Bronchus fibroblast of lung (primary cell): ENCODE measurements around the gene ZDHHC4. TPM values are rescaled to one million over a fixed set of nuclear protein-coding genes. Genes with fewer than 3 reads are reported as not detected.

Experiments
- total RNA-seq: library from RNA; depleted of rRNA; stranded (reverse); fragments of >200 nt; gene quantifications from 2 replicates; pipeline ENCODE4 v1.2.3, GENCODE V29; 2015

Gene ZDHHC4
- total RNA-seq, result 45.7 and 52.0 TPM in 2 replicates

GRCh38 chr7:6577369-6578113 lies at the start of gene ZDHHC4:
ZDHHC4 (plus strand) TSS chr7:6577454; CDS start chr7:6580562, 3,108 bp downstream.

GRCh38 chr7:6551016-6551511 lies 26.2 kb upstream of the ZDHHC4 start, which contains the start of gene GRID2IP:
GRID2IP (minus strand) TSS chr7:6551461; CDS start chr7:6551436, 25 bp downstream.

GRCh38 chr7:6589829-6590644 lies 12.8 kb downstream of the ZDHHC4 start, which contains the start of gene INTS15:
INTS15 (plus strand) TSS chr7:6590021; CDS start chr7:6590284, 263 bp downstream.

GRCh38 chr7:6614953-6615722 lies 37.9 kb downstream of the ZDHHC4 start, which contains the start of gene ZNF853:
ZNF853 (plus strand) TSS chr7:6615610; CDS start chr7:6616175, 565 bp downstream.

GRCh38 chr7:6636741-6637543 lies 59.7 kb downstream of the ZDHHC4 start, which contains the start of gene ZNF316:
ZNF316 (plus strand) TSS chr7:6637318; CDS start chr7:6642410, 5,092 bp downstream.

Other genes starting within 250 kb of the ZDHHC4 start
- gene FAM220A, start 228.5 kb upstream of the ZDHHC4 start, total RNA-seq, result 12.8 and 15.9 TPM in 2 replicates
- 138 and 149 TPM in 2 replicates for gene RAC1, start 202.9 kb upstream of the ZDHHC4 start, total RNA-seq
- 9.4 and 11.6 TPM in 2 replicates for gene DAGLB, start 129.5 kb upstream of the ZDHHC4 start, total RNA-seq
- 151 and 164 TPM in 2 replicates for gene KDELR2, start 93.3 kb upstream of the ZDHHC4 start, total RNA-seq
- gene GRID2IP, start 26.0 kb upstream of the ZDHHC4 start, total RNA-seq, result 0.15 and 0.17 TPM in 2 replicates
- 19.7 and 23.3 TPM in 2 replicates for gene INTS15, start 12.6 kb downstream of the ZDHHC4 start, total RNA-seq
- 4.0 and 4.8 TPM in 2 replicates for gene ZNF853, start 38.2 kb downstream of the ZDHHC4 start, total RNA-seq
- 6.4 and 7.6 TPM in 2 replicates for gene ZNF316, start 59.9 kb downstream of the ZDHHC4 start, total RNA-seq
- 6.2 TPM in 2 replicates for gene ZNF12, start 129.5 kb downstream of the ZDHHC4 start, total RNA-seq
- not detected in 2 replicates for gene RSPH10B2, start 176.6 kb downstream of the ZDHHC4 start, total RNA-seq
- gene CCZ1B, start 248.8 kb downstream of the ZDHHC4 start, total RNA-seq, result 16.8 and 23.2 TPM in 2 replicates